ENCODE measurements around the gene C14orf132. TPM values are rescaled to one million over a fixed set of nuclear protein-coding genes. Genes with fewer than 3 reads are reported as not detected.

C14orf132 gene
- total and polyA plus RNA-seq, 4 donors: 9.8 to 49.3 (median 24.7) TPM

DNA sequence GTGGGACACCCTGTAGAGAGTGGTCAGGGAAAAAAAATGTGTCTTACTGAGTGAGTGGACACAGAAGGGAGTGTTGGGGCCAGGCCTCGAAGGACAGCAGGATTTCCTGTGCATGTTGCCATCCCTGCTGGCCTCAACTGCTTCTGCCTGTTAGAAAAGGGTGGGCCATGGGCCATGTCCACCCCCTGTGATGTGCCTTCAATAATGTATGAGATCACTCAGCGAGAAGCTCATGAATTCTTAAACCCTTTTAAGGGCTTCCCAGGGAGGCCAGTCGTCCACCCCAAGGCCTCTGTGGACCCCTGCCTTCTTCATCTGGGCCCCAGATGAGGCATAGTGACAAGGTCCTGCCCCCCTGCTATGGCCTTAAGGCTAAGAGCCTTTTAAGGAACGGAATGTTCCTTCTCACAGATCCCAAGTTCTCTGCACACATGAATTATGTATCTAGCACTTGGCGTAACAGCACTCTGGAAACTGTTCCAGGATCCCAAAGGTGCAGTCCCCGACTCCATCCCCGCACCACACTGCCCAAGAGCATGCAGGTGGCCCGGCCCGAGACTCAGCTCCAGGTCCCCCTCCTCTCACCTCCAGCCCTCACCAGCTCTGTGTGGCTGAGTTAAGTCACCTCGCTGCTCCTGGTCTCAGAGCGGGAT lies 8.9 kb upstream of the C14orf132 start:
- WGBS, 2 donors: 66 to 67% methylated on average over 11 of the region's 11 CpGs
- Histone ChIP-seq H3K27me3 (ENCODE audit: control insufficient read depth in 3 of 3, insufficient read depth in 3 of 3, low read length in 2 of 3) (no peaks in the 10 kb centered on the region), H3K4me1 (ENCODE audit: control insufficient read depth in 5 of 5, insufficient read depth in 5 of 5, low read length in 5 of 5) (peaks cover 0 to 9% (median 0%) of the 10 kb centered on the region in 5 donors), H3K27ac (ENCODE audit: low read depth in 1 of 2, low read length in 1 of 2) (peak overlapping the region in 1 of 2 donors; percentile 85), H3K36me3 (ENCODE audit: control insufficient read depth in 4 of 4, insufficient read depth in 4 of 4, low read length in 4 of 4) (no peaks in the 10 kb centered on the region), H3K9me3 (ENCODE audit: control insufficient read depth in 4 of 4, insufficient read depth in 3 of 4, low read length in 3 of 4) (no peaks in the 10 kb centered on the region), H3K9ac (ENCODE audit: insufficient read depth in 1 of 2, low read length in 2 of 2) (no peak overlapping the region), H3K4me3 (no peak overlapping the region)
- DNase-seq (no peak), ATAC-seq (ENCODE audit: insufficient read depth, low FRiP score) (peak; percentile 21)
- TF ChIP-seq, protein P1, sequence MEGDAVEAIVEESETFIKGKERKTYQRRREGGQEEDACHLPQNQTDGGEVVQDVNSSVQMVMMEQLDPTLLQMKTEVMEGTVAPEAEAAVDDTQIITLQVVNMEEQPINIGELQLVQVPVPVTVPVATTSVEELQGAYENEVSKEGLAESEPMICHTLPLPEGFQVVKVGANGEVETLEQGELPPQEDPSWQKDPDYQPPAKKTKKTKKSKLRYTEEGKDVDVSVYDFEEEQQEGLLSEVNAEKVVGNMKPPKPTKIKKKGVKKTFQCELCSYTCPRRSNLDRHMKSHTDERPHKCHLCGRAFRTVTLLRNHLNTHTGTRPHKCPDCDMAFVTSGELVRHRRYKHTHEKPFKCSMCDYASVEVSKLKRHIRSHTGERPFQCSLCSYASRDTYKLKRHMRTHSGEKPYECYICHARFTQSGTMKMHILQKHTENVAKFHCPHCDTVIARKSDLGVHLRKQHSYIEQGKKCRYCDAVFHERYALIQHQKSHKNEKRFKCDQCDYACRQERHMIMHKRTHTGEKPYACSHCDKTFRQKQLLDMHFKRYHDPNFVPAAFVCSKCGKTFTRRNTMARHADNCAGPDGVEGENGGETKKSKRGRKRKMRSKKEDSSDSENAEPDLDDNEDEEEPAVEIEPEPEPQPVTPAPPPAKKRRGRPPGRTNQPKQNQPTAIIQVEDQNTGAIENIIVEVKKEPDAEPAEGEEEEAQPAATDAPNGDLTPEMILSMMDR (IDR thresholded peaks at IDR 0.05; ENCODE audit: control extremely low read depth, extremely low read depth): no peak

DNA sequence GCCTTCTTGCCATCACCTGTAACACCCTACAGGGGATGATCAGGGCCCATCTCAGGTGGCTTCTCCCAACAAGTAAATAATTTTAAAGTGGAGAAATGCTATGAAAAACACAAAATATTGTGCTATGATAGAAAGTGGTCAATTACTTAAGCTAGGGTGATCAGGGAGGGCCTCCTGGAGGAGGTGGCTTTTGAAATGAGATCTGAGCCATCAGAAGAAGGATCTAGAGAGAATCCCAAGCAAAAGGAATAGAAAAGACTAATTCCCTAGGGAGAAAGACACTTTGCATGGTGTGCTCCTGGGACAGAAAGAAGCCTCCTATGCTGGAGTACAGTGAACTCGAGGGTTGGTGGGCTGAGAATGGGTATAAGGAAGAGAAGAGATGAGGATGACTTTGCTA lies 7.5 kb upstream of the C14orf132 start:
- H3K9ac ChIP-seq (ENCODE audit: insufficient read depth in 1 of 2, low read length in 2 of 2): no peak overlapping the region
- H3K27me3 ChIP-seq (ENCODE audit: control insufficient read depth in 3 of 3, insufficient read depth in 3 of 3, low read length in 2 of 3): peaks cover 0 to 4% (median 0%) of the 10 kb centered on the region in 3 donors
- no peak for DNase-seq
- no peak overlapping the region for H3K27ac ChIP-seq (ENCODE audit: low read depth in 1 of 2, low read length in 1 of 2)
- no peak for ATAC-seq (ENCODE audit: insufficient read depth, low FRiP score)
- TF ChIP-seq, protein P1 (IDR thresholded peaks at IDR 0.05; ENCODE audit: control extremely low read depth, extremely low read depth): no peak
- no peaks in the 10 kb centered on the region for H3K9me3 ChIP-seq (ENCODE audit: control insufficient read depth in 4 of 4, insufficient read depth in 3 of 4, low read length in 3 of 4)
- no peaks in the 10 kb centered on the region for H3K36me3 ChIP-seq (ENCODE audit: control insufficient read depth in 4 of 4, insufficient read depth in 4 of 4, low read length in 4 of 4)
- peaks cover 0 to 9% (median 0%) of the 10 kb centered on the region in 5 donors for H3K4me1 ChIP-seq (ENCODE audit: control insufficient read depth in 5 of 5, insufficient read depth in 5 of 5, low read length in 5 of 5)
- 79 to 88% methylated on average over 1 of the region's 1 CpG for WGBS, 2 donors
- no peak overlapping the region for H3K4me3 ChIP-seq

DNA sequence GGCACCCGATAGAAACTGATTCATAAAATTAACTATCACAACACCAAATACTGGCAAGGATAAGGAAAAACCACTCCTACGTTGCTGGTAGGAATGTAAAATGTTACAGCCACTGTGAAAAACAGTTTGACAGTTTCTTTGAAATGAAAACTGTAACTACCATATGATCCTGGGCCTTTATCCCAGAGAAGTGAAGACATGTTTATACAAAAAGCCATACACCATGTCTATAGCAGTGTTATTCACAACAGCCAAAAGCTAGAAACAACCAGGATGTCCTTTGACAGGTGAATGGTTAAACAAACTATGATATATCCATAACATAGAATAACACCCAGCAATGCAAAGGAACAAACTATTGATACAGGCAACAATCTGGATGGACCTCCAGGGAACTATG lies 3.7 kb upstream of the C14orf132 start:
- 57 to 78% methylated on average over 2 of the region's 2 CpGs for WGBS, 2 donors
- TF ChIP-seq, protein P1 (IDR thresholded peaks at IDR 0.05; ENCODE audit: control extremely low read depth, extremely low read depth): no peak
- no peak for ATAC-seq (ENCODE audit: insufficient read depth, low FRiP score)
- Histone ChIP-seq H3K4me3 (no peak overlapping the region), H3K9ac (ENCODE audit: insufficient read depth in 1 of 2, low read length in 2 of 2) (no peak overlapping the region), H3K27me3 (ENCODE audit: control insufficient read depth in 3 of 3, insufficient read depth in 3 of 3, low read length in 2 of 3) (peaks cover 0 to 4% (median 0%) of the 10 kb centered on the region in 3 donors), H3K36me3 (ENCODE audit: control insufficient read depth in 4 of 4, insufficient read depth in 4 of 4, low read length in 4 of 4) (no peaks in the 10 kb centered on the region), H3K4me1 (ENCODE audit: control insufficient read depth in 5 of 5, insufficient read depth in 5 of 5, low read length in 5 of 5) (peaks cover 0 to 11% (median 0%) of the 10 kb centered on the region in 5 donors), H3K27ac (ENCODE audit: low read depth in 1 of 2, low read length in 1 of 2) (no peak overlapping the region), H3K9me3 (ENCODE audit: control insufficient read depth in 4 of 4, insufficient read depth in 3 of 4, low read length in 3 of 4) (no peaks in the 10 kb centered on the region)
- DNase-seq: no peak

Measured in lung (tissue), 12 donors.